GM19023 (cell line): Measurements from ENCODE around the gene CD320.

Experiments
- ATAC-seq: cut with Tn5 transposase; IDR thresholded peaks from one replicate; pipeline ENCODE4 v1.9.1; 2021; ENCODE audit warnings: mild to moderate bottlenecking, moderate library complexity; ENCODE audit not compliant: unreplicated experiment

CD320 gene

GRCh38 chr19:8255426-8256125 is 52.6 kb downstream of the CD320 start:
- no peak for ATAC-seq

- no peak for ATAC-seq
These were observed 53.7 kb downstream of the CD320 start for GRCh38 chr19:8254286-8255001.

GRCh38 chr19:8253678-8254077 is 54.5 kb downstream of the CD320 start:
- ATAC-seq = no peak

- no peak for ATAC-seq
These were observed 55.1 kb downstream of the CD320 start for GRCh38 chr19:8252922-8253589.
